SH-SY5Y (cell line): ENCODE measurements around the gene ROBO2.

Source experiments
- GATA2 ChIP-seq: IDR thresholded peaks from 2 replicates; pipeline ENCODE4 v1.6.1; 2011; ENCODE audit warnings: mild to moderate bottlenecking, low read depth, low read length
- GATA3 ChIP-seq: IDR thresholded peaks from 2 replicates; pipeline ENCODE4 v1.6.1; 2011; ENCODE audit warnings: low read depth, mild to moderate bottlenecking, low read length, moderate library complexity

- TF ChIP-seq GATA3 (no peak), GATA2 (no peak)
Measured at GRCh38 chr3:77539677-77540076, 499.8 kb downstream of the ROBO2 start.
